Stimulated activated CD8-positive, alpha-beta memory T cell treated with anti-CD3 and anti-CD28 coated beads, Interleukin-12 subunit alpha, Interleukin-12 subunit beta, amount 100 ng/mL, for 24 hours (primary cell): ENCODE measurements around the gene ROBO2.

Experiments
- DNase-seq: peaks from one replicate; pipeline ENCODE4 v3.0.0-alpha.2; 2020; ENCODE audit errors: extremely low read depth

Gene ROBO2

GRCh38 chr3:77412584-77412983 is 372.7 kb downstream of the ROBO2 start:
- no peak for DNase-seq

GRCh38 chr3:77414881-77415280 is 375.0 kb downstream of the ROBO2 start:
- DNase-seq: no peak

GRCh38 chr3:77420336-77420735 is 380.4 kb downstream of the ROBO2 start:
- no peak for DNase-seq

- DNase-seq: no peak
Measured at GRCh38 chr3:77421916-77422315, 382.0 kb downstream of the ROBO2 start.

GRCh38 chr3:77426531-77426930 is 386.6 kb downstream of the ROBO2 start:
- DNase-seq: no peak

- no peak for DNase-seq
Measured at GRCh38 chr3:77427528-77427927, 387.6 kb downstream of the ROBO2 start.

GRCh38 chr3:77436908-77437307 is 397.0 kb downstream of the ROBO2 start:
- no peak for DNase-seq

- DNase-seq: no peak
Measured at GRCh38 chr3:77446084-77446483, 406.2 kb downstream of the ROBO2 start.

- no peak for DNase-seq
Measured at GRCh38 chr3:77446761-77447160, 406.9 kb downstream of the ROBO2 start.

- DNase-seq: no peak
Measured at GRCh38 chr3:77449459-77450350, 409.8 kb downstream of the ROBO2 start.

GRCh38 chr3:77456431-77456830 is 416.5 kb downstream of the ROBO2 start:
- no peak for DNase-seq

- DNase-seq: no peak
Measured at GRCh38 chr3:77456906-77457305, 417.0 kb downstream of the ROBO2 start.

GRCh38 chr3:77459926-77460325 is 420.0 kb downstream of the ROBO2 start:
- DNase-seq: no peak

- DNase-seq: no peak
Measured at GRCh38 chr3:77460326-77460725, 420.4 kb downstream of the ROBO2 start.

GRCh38 chr3:77462951-77463350 is 423.1 kb downstream of the ROBO2 start:
- DNase-seq: no peak

- DNase-seq: no peak
Measured at GRCh38 chr3:77464111-77464688, 424.3 kb downstream of the ROBO2 start.

- no peak for DNase-seq
Measured at GRCh38 chr3:77466562-77467115, 426.7 kb downstream of the ROBO2 start.

GRCh38 chr3:77467702-77468625 is 428.1 kb downstream of the ROBO2 start:
- DNase-seq: no peak

- DNase-seq: no peak
Measured at GRCh38 chr3:77468626-77469020, 428.7 kb downstream of the ROBO2 start.

GRCh38 chr3:77475507-77475906 is 435.6 kb downstream of the ROBO2 start:
- DNase-seq: no peak

GRCh38 chr3:77479021-77479420 is 439.1 kb downstream of the ROBO2 start:
- no peak for DNase-seq

GRCh38 chr3:77489216-77489615 is 449.3 kb downstream of the ROBO2 start:
- DNase-seq: no peak
